Neural cell (in vitro differentiated cells): ENCODE data around the gene USP48.

Source experiments
- CTCF ChIP-seq: fragments of 450-650 bp; IDR thresholded peaks from 2 replicates; pipeline ENCODE4 v1.5.1; 2014; ENCODE audit warnings: antibody characterized with exemption, mild to moderate bottlenecking, moderate library complexity; ENCODE audit not compliant: poor library complexity, severe bottlenecking
- EP300 ChIP-seq: fragments of 450-650 bp; conservative IDR thresholded peaks from 2 replicates; pipeline ENCODE4 v1.6.1; 2014; ENCODE audit warnings: antibody characterized with exemption, mild to moderate bottlenecking, moderate library complexity; ENCODE audit not compliant: poor library complexity, severe bottlenecking
- EZH2 ChIP-seq: fragments of 200-600, 300-800 bp; shearing (Covaris generic), sonication (generic); IDR thresholded peaks from 2 replicates; pipeline ENCODE4 v1.6.1; 2014; ENCODE audit warnings: antibody characterized with exemption, low read length, borderline replicate concordance, mild to moderate bottlenecking; ENCODE audit not compliant: insufficient read depth, poor library complexity, severe bottlenecking
- MXI1 ChIP-seq: fragments of 450-650 bp; conservative IDR thresholded peaks from 2 replicates; pipeline ENCODE4 v1.6.1; 2014; ENCODE audit warnings: antibody characterized with exemption, mild to moderate bottlenecking; ENCODE audit not compliant: poor library complexity, severe bottlenecking
- POLR2AphosphoS5 ChIP-seq: IDR thresholded peaks from 2 replicates; pipeline ENCODE4 v1.6.1; 2012
- SMC3 ChIP-seq: fragments of 450-650 bp; conservative IDR thresholded peaks from 2 replicates; pipeline ENCODE4 v1.6.1; 2014; ENCODE audit warnings: antibody characterized with exemption, mild to moderate bottlenecking, moderate library complexity; ENCODE audit not compliant: poor library complexity
- TF ChIP-seq, protein P1 (sequence below): IDR thresholded peaks from 2 replicates; pipeline ENCODE4 v1.6.1; 2012; ENCODE audit warnings: borderline replicate concordance

DNA sequence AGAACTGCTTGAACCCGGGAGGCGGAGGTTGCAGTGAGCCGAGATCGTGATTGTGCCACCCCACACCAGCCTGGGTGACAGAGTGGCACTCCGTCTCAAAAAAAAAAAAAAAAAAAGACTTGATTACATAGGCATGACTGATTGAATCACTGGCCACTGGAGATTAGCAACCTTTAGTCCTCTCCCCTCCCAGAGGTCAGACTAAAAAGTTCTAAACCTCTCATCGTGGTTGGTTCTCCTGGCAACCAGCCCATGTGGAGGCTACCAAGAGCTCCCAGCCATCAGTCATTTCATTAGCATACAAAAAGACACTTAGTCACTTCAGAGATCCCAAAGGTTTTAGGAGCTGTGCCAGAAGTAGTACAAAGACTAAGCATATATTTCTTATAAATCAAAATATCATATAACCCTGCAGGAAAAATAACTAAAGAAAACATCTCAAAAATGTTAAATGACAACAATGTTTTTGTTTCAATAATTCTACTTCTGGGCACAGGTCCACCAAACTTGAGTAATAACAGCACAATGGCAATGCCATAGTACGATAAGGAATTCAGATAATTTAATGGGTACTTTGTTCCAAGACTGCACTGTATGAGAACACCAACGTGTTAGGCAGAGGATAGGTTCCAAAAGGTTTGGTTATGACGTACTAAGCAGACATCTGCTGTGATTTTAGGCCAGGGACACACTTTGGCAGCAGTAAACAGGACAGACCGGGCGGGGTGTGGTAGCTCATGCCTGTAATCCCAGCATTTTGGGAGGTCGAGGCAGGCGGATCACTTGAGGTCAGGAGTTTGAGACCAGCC is 18.1 kb downstream of the USP48 start:
- TF ChIP-seq POLR2AphosphoS5, result no peak
- TF ChIP-seq CTCF, result no peak
- TF ChIP-seq SMC3, result no peak
- no peak for TF ChIP-seq EP300
- TF ChIP-seq MXI1, result no peak
- TF ChIP-seq, protein P1, sequence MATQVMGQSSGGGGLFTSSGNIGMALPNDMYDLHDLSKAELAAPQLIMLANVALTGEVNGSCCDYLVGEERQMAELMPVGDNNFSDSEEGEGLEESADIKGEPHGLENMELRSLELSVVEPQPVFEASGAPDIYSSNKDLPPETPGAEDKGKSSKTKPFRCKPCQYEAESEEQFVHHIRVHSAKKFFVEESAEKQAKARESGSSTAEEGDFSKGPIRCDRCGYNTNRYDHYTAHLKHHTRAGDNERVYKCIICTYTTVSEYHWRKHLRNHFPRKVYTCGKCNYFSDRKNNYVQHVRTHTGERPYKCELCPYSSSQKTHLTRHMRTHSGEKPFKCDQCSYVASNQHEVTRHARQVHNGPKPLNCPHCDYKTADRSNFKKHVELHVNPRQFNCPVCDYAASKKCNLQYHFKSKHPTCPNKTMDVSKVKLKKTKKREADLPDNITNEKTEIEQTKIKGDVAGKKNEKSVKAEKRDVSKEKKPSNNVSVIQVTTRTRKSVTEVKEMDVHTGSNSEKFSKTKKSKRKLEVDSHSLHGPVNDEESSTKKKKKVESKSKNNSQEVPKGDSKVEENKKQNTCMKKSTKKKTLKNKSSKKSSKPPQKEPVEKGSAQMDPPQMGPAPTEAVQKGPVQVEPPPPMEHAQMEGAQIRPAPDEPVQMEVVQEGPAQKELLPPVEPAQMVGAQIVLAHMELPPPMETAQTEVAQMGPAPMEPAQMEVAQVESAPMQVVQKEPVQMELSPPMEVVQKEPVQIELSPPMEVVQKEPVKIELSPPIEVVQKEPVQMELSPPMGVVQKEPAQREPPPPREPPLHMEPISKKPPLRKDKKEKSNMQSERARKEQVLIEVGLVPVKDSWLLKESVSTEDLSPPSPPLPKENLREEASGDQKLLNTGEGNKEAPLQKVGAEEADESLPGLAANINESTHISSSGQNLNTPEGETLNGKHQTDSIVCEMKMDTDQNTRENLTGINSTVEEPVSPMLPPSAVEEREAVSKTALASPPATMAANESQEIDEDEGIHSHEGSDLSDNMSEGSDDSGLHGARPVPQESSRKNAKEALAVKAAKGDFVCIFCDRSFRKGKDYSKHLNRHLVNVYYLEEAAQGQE, result no peak
- no peak for TF ChIP-seq EZH2
